Activated CD4-positive, alpha-beta T cell treated with anti-CD3 and anti-CD28 coated beads, Interleukin-10, Interleukin-2, amounts not matched to agents 100 ng/mL and 50 ng/mL, durations not matched to agents 16 hours and 8 hours (primary cell): ENCODE measurements around the gene TUBGCP3.
A peak's percentile ranks its signal among the peaks of the same experiment; 100 is the strongest.
"Not testable (repeated sequence)": the region's sequence is repeated elsewhere in the genome, so short reads cannot be mapped to it uniquely, and the experiment has no call there.

Experiments
- DNase-seq: peaks from one replicate; pipeline ENCODE4 v3.0.0-alpha.2; 2020

The TUBGCP3 gene

DNA sequence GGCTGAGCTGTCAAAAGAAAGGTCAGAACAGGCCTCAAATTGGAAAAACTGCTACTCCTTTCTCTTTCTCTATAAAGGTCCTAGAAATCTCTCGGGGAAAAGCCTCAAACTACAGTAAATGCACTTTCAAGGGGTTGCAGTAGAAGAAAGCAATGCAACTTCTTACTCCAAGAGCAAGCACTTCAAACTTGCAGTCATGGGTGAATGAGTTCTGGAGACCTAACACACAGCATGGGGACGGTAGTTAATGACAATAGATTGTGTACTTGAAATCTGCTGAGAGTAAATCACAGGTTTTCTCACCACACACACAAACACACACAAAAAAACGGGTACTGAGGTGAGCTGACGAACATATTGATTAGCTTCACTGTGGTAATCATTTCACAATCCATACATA lies 11.8 kb downstream of the TUBGCP3 start:
- no peak for DNase-seq

DNA sequence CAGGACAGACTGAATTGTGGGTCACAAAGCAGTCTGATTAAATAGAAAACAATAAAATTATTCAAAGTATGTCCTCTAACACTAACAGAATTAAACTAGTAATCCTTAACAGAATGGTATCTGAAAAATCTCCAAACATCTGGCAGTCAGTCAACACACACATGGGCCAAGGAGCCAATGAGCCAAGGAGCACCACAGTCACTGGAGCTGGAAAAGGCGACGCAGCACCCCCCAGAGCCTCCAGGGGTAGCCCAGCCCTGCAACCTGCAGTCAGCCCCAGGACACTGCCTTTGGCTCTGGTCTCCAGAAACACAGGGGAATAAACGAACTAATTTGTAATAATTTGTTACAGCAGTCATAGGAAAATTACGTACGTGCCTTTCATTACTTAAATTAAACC lies 12.3 kb downstream of the TUBGCP3 start:
- no peak for DNase-seq

DNA sequence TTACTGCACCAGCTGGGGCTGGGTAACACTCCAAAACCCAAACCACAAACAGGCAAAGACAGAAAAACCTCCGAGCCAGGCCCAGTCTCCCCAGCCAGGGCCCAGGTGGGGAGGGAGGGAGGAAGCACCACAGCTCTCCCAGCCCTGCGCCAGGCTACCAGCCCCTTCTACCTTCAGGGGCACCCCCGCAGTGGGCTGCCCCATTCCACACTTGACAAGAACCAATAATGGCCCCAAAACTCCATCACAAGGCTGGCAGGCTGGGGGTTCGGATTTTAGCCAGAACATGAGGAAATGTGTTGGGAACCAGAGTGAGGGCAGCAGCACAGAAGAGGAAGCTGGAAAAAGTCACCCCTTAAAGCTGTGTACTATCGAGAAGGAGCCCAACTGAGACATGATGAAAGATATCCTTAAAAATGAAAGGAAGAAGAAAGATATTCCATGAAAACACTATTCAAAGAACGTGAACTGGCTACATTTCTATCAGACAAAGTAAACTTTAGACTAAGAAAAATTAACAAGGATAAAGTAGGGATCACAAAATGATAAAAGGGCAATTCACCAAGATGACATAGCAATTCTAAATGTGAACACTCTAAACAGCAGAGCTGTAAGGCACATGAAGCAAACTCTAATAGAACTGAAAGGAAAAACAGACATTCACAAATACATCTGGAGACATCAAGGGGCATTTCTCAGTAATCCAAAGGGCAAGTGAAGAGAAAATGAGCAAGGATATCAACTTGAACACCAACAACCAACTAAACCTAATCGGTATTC lies 12.9 kb downstream of the TUBGCP3 start:
- DNase-seq, result no peak

DNA sequence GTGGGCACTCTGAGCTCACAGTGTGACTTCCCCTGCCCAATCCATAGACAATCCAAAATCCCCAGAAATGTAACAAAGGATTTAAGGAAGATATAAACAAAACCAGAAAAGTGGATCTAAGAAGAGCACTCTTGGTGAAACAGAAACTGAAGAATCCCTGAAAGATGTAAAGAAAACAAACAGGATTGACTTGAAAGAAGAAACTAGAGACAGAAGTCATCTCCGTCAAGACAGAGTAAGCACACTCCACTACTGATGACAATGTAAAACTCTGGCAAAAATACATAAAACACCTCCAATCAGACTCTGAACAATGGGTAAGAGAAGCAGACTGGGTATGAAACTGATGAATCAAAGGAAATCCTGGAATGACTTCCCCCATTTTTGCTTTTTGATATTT lies 13.5 kb downstream of the TUBGCP3 start:
- DNase-seq, result no peak

DNA sequence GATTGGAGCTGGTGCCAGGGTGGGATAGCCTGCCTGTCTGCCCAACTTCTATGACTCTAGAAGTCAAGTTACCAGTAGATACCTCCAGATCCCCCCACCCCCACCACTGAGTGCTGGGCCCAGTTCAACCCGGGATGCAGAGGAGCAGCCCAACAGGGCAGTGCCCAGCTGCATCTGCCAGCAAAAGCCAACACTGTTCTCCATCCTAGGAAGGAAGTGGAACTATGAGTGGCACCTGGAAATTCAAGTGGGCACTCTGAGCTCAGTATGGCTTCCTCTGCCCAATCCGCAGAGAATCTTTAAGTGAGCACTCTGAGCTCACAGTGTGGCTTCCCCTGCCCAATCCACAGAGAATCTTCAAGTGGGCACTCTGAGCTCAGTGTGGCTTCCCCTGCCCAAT lies 14.2 kb downstream of the TUBGCP3 start:
- no peak for DNase-seq

DNA sequence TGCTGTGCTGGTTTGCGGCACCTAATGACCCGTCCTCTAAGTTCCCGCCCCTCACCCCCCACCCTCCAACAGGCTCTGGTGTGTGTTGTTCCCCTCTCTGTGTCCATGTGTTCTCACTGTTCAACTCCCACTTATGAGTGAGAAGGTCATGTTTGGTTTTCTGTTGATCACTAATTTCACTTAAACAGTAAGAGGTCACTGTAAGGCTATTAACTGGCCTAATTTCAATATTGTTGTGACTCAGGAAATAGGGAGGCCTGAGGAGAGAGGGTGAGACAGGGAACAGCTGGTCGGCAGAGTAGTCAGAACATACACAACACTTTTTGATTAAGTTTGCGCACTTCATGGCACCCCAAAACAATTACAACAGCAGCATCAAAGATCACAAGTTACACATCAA lies 15.6 kb downstream of the TUBGCP3 start:
- DNase-seq, result no peak

GRCh38 chr13:112569821-112570220 lies 18.1 kb downstream of the TUBGCP3 start:
- no peak for DNase-seq

DNA sequence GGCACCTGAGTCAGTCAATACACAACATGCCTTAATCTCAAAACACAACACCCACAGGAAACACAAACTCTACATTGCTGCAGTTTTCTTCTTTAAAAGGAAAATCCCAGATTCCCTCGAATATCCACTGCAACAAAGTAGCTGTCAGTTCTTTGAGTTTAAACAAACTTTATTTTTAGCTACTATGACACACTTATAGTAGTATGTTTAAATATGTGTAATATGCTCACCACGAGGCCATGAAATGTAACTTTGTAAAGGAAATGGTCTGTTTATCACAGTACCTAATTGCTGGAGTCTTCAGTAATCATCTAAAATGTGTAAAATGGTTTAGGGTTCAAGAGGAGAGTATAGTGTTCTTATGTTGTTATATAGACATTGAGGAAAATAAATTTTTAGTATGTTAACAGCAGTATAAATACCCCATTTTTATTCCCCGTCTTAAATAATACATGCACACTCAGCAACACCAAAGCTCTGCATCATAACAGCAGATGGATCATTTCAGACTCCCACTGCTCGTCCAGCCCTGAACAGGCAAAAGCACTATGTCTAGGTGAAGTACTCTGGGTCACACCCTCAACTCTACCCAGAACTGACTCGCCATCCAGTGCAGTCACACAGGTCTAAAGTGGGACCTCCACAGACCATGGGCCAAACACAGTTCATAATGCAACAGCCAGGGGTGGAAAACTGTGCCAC lies 20.6 kb downstream of the TUBGCP3 start:
- DNase-seq, result no peak

- DNase-seq, result no peak
Measured at GRCh38 chr13:112562786-112563383, 25.1 kb downstream of the TUBGCP3 start.

DNA sequence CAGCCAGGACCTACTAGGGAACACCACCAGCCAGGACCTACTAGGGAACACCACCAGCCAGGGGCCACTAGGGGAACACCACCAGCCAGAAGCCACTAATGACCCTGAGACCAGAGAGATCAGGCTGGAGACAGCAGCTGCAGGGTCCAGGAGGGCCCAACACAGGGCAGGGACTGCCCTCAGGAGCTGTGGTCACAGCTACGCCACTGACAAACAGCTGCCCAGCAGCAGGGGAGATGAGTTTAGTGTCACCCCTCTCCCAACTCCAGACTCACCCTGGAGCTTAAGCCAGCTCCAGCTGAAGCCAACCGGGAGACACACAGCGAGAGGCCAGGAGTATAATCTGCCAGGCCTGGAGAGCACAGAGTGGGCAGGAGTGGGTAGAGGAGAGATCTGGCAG lies 25.7 kb downstream of the TUBGCP3 start:
- no peak for DNase-seq

GRCh38 chr13:112561478-112561877 lies 26.5 kb downstream of the TUBGCP3 start:
- DNase-seq, result no peak

- no peak for DNase-seq
Measured at GRCh38 chr13:112558696-112559418, 29.1 kb downstream of the TUBGCP3 start.

GRCh38 chr13:112556600-112556999 lies 31.4 kb downstream of the TUBGCP3 start:
- no peak for DNase-seq

GRCh38 chr13:112554214-112554850 lies 33.6 kb downstream of the TUBGCP3 start:
- no peak for DNase-seq

DNA sequence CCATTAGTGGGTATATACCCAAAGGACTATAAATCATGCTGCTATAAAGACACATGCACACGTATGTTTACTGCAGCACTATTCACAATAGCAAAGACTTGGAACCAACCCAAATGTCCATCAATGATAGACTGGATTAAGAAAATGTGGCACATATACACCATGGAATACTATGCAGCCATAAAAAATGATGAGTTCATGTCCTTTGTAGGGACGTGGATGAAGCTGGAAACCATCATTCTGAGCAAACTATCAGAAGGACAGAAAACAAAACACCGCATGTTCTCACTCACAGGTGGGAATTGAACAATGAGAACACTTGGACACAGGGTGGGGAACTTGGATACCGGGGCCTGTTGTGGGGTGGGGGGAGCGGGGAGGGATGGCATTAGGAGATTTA lies 39.0 kb downstream of the TUBGCP3 start:
- DNase-seq, result not testable (repeated sequence)

DNA sequence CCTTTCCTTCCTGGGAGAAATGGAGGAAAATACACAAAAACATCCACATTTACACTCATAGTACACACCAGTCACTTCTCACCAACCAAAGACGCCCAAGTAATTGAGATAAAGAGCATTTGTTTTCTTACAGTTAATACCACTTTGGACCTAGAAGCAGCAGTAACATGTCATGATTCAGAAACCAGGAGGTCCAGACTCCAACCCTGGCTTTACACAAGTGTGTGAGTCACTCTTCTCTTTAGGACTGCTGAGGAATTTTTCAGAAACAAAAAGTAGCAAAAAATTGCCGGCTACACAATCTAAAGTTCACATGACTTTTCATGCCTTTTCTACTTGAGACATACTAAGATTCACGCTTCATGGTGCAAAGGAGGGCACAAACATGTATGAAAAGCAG lies 42.1 kb downstream of the TUBGCP3 start:
- DNase-seq, result no peak

GRCh38 chr13:112532837-112533745 lies 54.9 kb downstream of the TUBGCP3 start:
- DNase-seq, result peak; percentile 21

GRCh38 chr13:112531263-112531794 lies 56.6 kb downstream of the TUBGCP3 start:
- no peak for DNase-seq

GRCh38 chr13:112530861-112531260 lies 57.1 kb downstream of the TUBGCP3 start:
- no peak for DNase-seq

- no peak for DNase-seq
Measured at GRCh38 chr13:112529216-112529615, 58.7 kb downstream of the TUBGCP3 start.

- no peak for DNase-seq
Measured at GRCh38 chr13:112526146-112526853, 61.7 kb downstream of the TUBGCP3 start.
